ENCODE measurements around the gene HSF2. TPM values are rescaled to one million over a fixed set of nuclear protein-coding genes. Genes with fewer than 3 reads are reported as not detected.
"Not testable (repeated sequence)": the region's sequence is repeated elsewhere in the genome, so short reads cannot be mapped to it uniquely, and the experiment has no call there.

The HSF2 gene
- total RNA-seq, 2 donors from 2014 or later = 11.8 to 19.1 TPM

DNA sequence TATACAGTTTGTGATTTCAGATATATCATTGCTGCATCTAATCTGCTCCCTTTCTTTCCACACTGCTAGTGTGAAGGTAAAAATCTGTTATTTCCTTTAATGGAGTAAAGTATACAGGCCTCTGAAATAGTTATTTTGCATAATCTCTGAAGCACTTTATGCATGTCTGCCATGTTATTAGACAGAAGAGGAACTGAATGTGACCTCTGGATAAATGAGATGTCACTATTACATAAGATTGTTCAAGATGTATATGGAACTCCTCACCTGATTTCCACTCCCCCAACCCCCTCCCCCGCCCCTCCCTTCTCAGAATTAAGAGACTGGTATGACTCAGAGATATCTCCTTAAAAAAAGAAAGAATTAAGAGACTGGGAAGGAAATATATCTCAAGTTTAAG, 45.8 kb downstream of the HSF2 start:
- Histone ChIP-seq H3K4me1 (ENCODE audit: control insufficient read depth in 1 of 2, low read depth in 2 of 2) (no peaks in the 10 kb centered on the region), H3K27ac (no peak overlapping the region), H3K9me3 (no peaks in the 10 kb centered on the region), H3K36me3 (peaks cover 38% of the 10 kb centered on the region), H3K4me3 (no peak overlapping the region), H3K27me3 (replicated peaks; ENCODE audit: insufficient read depth) (no peaks in the 10 kb centered on the region)
- TF ChIP-seq, protein P1, sequence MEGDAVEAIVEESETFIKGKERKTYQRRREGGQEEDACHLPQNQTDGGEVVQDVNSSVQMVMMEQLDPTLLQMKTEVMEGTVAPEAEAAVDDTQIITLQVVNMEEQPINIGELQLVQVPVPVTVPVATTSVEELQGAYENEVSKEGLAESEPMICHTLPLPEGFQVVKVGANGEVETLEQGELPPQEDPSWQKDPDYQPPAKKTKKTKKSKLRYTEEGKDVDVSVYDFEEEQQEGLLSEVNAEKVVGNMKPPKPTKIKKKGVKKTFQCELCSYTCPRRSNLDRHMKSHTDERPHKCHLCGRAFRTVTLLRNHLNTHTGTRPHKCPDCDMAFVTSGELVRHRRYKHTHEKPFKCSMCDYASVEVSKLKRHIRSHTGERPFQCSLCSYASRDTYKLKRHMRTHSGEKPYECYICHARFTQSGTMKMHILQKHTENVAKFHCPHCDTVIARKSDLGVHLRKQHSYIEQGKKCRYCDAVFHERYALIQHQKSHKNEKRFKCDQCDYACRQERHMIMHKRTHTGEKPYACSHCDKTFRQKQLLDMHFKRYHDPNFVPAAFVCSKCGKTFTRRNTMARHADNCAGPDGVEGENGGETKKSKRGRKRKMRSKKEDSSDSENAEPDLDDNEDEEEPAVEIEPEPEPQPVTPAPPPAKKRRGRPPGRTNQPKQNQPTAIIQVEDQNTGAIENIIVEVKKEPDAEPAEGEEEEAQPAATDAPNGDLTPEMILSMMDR (IDR thresholded peaks at IDR 0.05) = no peak
- ATAC-seq (ENCODE audit: insufficient number of reproducible peaks, low FRiP score, low read depth) (no peak), DNase-seq (ENCODE audit: low spot score) (no peak)

DNA sequence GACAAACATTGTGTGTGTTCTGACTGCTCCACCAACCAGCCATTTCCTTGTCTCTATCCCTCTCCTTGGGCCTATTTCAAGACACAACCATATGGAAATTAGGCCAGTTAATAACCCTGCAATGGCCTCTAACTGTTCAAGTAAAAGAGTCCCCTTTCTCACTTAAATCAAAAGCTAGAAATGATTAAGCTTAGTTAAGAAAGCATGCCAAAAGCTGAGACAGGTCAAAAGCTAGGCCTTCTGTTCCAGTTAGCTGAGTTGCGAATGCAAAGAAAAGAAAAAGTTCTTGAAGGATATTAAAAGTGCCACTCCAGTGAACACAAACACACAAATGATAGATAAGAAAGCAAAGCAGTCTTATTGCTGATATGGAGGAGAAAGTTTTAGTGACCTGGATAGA, 49.6 kb downstream of the HSF2 start:
- Histone ChIP-seq H3K4me3 (no peak overlapping the region), H3K9me3 (no peaks in the 10 kb centered on the region), H3K27me3 (replicated peaks; ENCODE audit: insufficient read depth) (no peaks in the 10 kb centered on the region), H3K4me1 (ENCODE audit: control insufficient read depth in 1 of 2, low read depth in 2 of 2) (no peaks in the 10 kb centered on the region), H3K36me3 (peaks cover 61% of the 10 kb centered on the region), H3K27ac (no peak overlapping the region)
- DNase-seq (ENCODE audit: low spot score) (no peak), ATAC-seq (ENCODE audit: insufficient number of reproducible peaks, low FRiP score, low read depth) (no peak)
- TF ChIP-seq, protein P1 (IDR thresholded peaks at IDR 0.05) = no peak

DNA sequence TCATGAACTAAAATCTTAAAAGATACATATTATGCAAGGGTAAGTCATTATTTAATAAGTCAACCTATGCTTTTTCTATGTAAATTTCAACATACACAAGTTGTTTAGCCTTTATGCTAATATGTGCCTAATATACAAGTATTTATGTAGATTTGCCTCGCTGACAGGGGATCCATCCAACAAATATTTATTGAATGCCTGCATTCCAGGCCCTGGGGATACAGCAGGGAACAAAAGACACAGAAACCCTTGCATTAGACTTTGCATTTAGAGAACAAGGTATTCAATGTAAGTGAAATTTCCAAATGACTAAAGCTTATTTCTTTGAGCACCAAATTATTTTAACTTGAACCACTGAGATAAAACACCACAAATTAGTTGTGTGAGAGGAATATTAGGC, 53.1 kb downstream of the HSF2 start:
- no peaks in the 10 kb centered on the region for H3K27me3 ChIP-seq (replicated peaks; ENCODE audit: insufficient read depth)
- H3K36me3 ChIP-seq = peaks cover 55% of the 10 kb centered on the region
- TF ChIP-seq, protein P1 (IDR thresholded peaks at IDR 0.05) = no peak

DNA sequence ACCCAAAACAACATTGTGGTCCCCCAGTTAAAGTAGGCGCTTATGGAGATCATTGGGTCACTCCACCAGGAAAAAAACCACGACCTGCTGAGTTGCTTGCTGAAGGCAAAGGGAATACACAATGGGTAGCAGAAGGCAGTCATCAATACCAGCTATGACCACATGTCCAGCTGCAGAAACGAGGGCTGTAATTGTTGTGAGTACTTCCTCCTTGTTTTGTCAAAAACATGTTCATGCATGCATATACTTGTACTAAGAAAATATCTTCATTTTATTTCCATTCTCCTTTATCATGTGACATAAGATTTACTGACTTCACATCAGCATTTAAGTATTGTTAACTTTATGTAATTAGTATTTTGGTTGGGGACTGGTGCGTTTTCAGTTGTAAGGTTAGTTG, 55.2 kb downstream of the HSF2 start:
- H3K36me3 ChIP-seq = peaks cover 40% of the 10 kb centered on the region
- H3K4me1 ChIP-seq (ENCODE audit: control insufficient read depth in 1 of 2, low read depth in 2 of 2) = peaks cover 16 to 29% of the 10 kb centered on the region in 2 donors
- no peaks in the 10 kb centered on the region for H3K9me3 ChIP-seq
- DNase-seq (ENCODE audit: low spot score) = no peak
- no peak overlapping the region for H3K4me3 ChIP-seq
- no peaks in the 10 kb centered on the region for H3K27me3 ChIP-seq (replicated peaks; ENCODE audit: insufficient read depth)
- TF ChIP-seq, protein P1 (IDR thresholded peaks at IDR 0.05) = no peak
- no peak overlapping the region for H3K27ac ChIP-seq
- ATAC-seq (ENCODE audit: insufficient number of reproducible peaks, low FRiP score, low read depth) = no peak

More for the DNA sequence above, 53.1 kb downstream of the HSF2 start:
- Histone ChIP-seq H3K27ac (no peak overlapping the region), H3K9me3 (no peaks in the 10 kb centered on the region), H3K4me1 (ENCODE audit: control insufficient read depth in 1 of 2, low read depth in 2 of 2) (peaks cover 0 to 11% of the 10 kb centered on the region in 2 donors), H3K4me3 (no peak overlapping the region)
- DNase-seq (ENCODE audit: low spot score) = no peak
- no peak for ATAC-seq (ENCODE audit: insufficient number of reproducible peaks, low FRiP score, low read depth)

DNA sequence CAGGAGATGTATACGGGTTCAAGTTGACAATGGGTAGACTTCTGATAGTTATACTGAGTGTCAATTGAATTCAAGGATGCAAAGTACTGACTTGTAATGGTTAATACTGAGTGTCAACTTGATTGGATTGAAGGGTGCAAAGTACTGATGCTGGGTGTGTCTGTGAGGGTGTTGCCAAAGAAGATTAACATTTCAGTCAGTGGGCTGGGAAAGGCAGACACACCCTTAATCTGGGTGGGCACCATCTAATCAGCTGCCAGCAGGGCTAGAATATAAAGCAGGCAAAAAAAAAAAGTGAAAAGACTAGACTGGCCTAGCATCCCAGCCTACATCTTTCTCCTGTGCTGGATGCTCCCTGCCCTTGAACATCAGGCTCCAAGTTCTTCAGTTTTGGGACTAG, 55.7 kb downstream of the HSF2 start:
- Histone ChIP-seq H3K36me3 (peaks cover 35% of the 10 kb centered on the region), H3K4me1 (ENCODE audit: control insufficient read depth in 1 of 2, low read depth in 2 of 2) (peaks cover 20 to 34% of the 10 kb centered on the region in 2 donors)
- ATAC-seq (ENCODE audit: insufficient number of reproducible peaks, low FRiP score, low read depth) = not testable (repeated sequence)

DNA sequence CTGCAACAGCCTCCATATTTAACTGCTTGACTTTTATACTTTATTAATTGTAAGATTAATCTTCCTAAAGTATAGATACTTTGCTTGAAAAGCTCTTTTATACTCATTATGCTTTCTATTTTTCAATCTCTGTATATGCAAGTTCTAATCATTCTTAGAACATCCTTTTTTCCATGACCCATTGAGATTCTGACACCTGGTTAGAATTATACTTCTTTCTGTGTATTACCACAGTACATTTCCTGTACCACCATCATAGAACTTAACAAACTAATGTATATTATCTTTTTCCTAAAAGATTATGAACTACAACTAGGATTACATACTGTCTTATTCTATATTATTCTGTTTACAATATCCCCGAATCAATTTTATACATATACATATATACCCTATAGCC, 58.6 kb downstream of the HSF2 start:
- Histone ChIP-seq H3K36me3 (peaks cover 14% of the 10 kb centered on the region), H3K4me3 (no peak overlapping the region), H3K9me3 (no peaks in the 10 kb centered on the region), H3K27me3 (replicated peaks; ENCODE audit: insufficient read depth) (no peaks in the 10 kb centered on the region), H3K27ac (no peak overlapping the region), H3K4me1 (ENCODE audit: control insufficient read depth in 1 of 2, low read depth in 2 of 2) (peaks cover 40 to 46% of the 10 kb centered on the region in 2 donors)
- no peak for ATAC-seq (ENCODE audit: insufficient number of reproducible peaks, low FRiP score, low read depth)
- TF ChIP-seq, protein P1 (IDR thresholded peaks at IDR 0.05) = no peak
- DNase-seq (ENCODE audit: low spot score) = no peak

More for the DNA sequence above, 55.7 kb downstream of the HSF2 start:
- H3K4me3 ChIP-seq; H3K9me3 ChIP-seq; H3K27ac ChIP-seq; DNase-seq (ENCODE audit: low spot score); H3K27me3 ChIP-seq (replicated peaks; ENCODE audit: insufficient read depth): not testable (repeated sequence)
